HG03378 (cell line): ENCODE results near the gene PTPN9.
"Not testable (repeated sequence)": the region's sequence is repeated elsewhere in the genome, so short reads cannot be mapped to it uniquely, and the experiment has no call there.

Experiments
- ATAC-seq: cut with Tn5 transposase; IDR thresholded peaks from one replicate; pipeline ENCODE4 v1.9.1; 2021; ENCODE audit warnings: mild to moderate bottlenecking, moderate library complexity; ENCODE audit not compliant: unreplicated experiment

Gene PTPN9

DNA sequence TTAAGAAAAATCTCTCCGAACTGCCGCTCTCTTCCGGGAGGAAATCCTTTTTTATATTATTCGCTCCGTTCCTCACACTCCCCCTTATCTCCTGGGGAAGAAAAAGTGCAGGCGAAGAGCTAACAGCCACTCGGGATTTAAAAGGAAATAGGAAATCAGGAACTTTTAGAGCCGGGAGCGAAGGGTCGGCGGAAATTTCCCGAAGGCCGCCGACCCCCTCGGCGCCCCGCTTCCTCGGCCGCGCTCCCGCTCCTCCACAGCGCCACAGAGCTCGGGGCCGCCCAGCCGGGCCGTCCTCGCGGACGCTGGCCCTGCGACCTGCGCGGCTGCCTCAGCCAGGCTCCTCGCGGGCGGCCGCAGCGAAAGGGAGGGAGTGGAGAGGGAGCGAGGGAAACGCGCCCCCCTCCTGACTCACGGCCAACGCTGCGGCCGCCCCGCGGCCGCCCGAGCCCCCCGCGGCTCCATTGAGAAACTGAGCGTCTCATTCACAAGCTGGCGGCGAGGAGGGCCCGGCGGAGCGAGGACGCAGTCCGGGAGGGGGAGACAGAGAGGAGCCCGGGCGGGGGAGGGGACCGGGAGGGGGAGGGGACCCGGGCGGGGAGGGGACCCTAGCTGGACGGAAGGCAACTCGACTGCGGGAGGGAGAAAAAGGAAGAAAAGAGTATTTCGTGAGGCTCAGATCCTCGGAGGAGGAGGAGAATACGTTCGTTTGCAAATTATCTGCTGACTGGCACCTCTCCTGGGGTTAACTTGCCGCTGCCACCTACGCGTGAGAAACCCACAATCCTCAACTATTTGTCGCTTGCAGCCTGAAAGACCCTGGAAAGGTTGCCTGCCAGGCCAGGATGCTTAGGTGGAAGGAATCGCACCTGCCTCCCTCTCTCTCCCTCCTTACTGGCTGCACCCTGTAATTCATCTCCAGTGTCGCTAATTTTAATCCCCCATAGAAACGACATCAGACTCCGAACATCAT, at the start of gene PTPN9:
Gene PTPN9, minus strand, starts transcription at position 368 of the 973 bp plus-strand sequence. CDS start 539 bp downstream, outside the sequence.
- ATAC-seq: no peak

- peak; percentile 53 for ATAC-seq
Observed at GRCh38 chr15:75625542-75626347, 46.6 kb upstream of the PTPN9 start, which contains the start of gene SNUPN. Gene SNUPN, minus strand, starts transcription at chr15:75625725. Its CDS starts 4,674 bp downstream, at chr15:75621051.

DNA sequence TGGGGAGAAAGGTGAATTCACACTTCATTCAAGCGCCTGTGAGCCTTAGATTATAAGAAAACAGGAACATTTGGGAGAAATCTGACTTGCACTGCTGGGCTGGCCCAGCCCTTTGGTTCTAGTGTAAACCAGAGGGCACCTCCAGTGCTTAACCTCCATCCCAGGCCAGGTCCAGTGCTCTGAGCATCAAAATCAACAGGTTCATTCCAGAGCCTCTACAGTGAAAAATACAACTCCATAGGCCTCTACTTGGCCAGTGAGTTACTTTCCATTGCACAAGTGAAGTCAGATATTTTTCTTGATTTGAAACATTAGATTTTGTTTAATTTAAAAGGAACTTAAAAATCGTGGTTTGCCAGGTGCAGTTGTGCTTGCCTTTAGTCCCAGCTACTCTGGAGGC, 43.4 kb upstream of the PTPN9 start:
- no peak for ATAC-seq

- ATAC-seq: no peak
Observed at GRCh38 chr15:75620841-75621391, 41.8 kb upstream of the PTPN9 start.

- ATAC-seq: no peak
Observed at GRCh38 chr15:75620058-75620820, 41.1 kb upstream of the PTPN9 start.

- no peak for ATAC-seq
Observed at GRCh38 chr15:75616766-75617165, 37.7 kb upstream of the PTPN9 start.

- no peak for ATAC-seq
Observed at GRCh38 chr15:75606711-75607699, 27.9 kb upstream of the PTPN9 start.

DNA sequence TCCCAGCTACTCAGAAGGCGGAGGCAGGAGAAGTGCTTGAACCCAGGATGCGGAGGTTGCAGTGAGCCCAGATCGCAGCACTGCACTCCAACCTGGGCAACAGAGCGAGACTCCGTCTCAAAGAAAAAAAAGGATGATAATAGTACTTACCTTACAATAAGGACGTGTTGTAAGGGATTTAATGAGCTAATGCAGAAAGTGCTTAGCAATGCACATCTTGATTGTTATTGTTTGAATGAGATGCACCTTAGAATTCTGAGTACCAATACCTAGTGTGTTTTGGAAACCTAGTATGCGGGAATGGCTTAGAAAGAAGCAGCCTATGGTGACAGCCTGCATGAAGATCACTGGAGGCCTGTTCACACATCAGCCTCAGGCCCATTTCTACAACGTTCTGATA, 26.9 kb upstream of the PTPN9 start:
- ATAC-seq: no peak

DNA sequence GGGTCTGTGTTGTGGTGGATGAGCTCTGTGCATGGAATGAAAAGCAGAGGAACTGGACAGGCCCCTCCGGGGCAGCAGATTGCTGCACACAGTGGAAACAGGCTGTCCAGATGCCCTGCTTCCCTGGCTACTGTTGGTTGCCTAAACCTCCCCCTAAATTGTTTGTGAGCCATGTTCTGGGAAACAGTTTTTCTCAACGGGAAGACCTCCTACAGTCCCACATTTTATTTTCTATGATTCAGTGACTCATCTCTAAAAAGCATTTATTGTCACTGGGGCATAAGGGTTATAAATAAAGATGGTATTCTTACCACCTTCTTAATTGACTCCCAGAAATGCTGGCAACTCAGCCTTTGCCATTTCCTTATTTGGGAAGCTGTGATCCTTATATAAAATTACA, 20.3 kb upstream of the PTPN9 start:
- no peak for ATAC-seq

GRCh38 chr15:75598361-75598760, 19.2 kb upstream of the PTPN9 start:
- ATAC-seq: no peak

- ATAC-seq: no peak
Observed at GRCh38 chr15:75597667-75598341, 18.7 kb upstream of the PTPN9 start.

GRCh38 chr15:75596703-75597345, 17.7 kb upstream of the PTPN9 start:
- ATAC-seq: no peak

GRCh38 chr15:75594276-75594675, 15.2 kb upstream of the PTPN9 start:
- no peak for ATAC-seq

- no peak for ATAC-seq
Observed at GRCh38 chr15:75591655-75592364, 12.7 kb upstream of the PTPN9 start.

DNA sequence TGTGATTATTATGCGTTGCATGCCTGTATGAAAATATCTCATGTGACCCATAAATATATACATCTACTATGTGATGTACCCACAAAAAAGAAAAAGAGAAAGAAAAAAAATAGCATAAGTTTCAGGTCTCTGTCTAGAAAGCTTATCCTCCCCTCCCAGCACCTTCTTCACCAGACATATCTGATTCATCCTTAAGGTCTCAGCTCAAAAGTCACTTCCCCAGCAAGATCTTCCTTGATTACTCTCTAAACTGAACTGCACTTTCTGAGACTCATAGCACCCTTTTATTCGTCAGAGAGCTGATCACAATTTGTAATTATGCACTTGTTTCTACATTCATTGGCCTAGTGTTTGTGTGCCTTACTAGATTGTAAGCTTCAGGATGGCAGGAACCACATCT, 11.1 kb upstream of the PTPN9 start:
- no peak for ATAC-seq

GRCh38 chr15:75589071-75589470, 10.0 kb upstream of the PTPN9 start:
- ATAC-seq: no peak

DNA sequence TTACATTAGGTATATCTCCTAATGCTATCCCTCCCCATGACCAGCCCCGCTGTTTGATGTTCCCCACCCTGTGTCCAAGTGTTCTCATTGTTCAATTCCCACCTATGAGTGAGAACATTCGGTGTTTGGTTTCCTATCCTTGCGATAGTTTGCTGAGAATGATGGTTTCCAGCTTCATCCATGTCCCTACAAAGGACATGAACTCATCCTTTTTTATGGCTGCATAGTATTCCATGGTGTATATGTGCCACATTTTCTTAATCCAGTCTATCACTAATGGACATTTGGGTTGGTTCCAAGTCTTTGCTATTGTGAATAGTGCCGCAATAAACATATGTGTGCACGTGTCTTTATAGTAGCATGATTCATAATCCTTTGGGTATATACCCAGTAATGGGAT, 7.3 kb upstream of the PTPN9 start:
- ATAC-seq: not testable (repeated sequence)

- ATAC-seq: no peak
Observed at GRCh38 chr15:75584121-75584520, 5.0 kb upstream of the PTPN9 start.
